Esophagus muscularis mucosa (tissue), 4 donors: ENCODE measurements around the gene SORCS2. TPM values are rescaled to one million over a fixed set of nuclear protein-coding genes. Genes with fewer than 3 reads are reported as not detected.

ENCODE experiments used
- DNase-seq: peaks from one replicate; pipeline ENCODE4 v3.0.0-alpha.2; 2017; ENCODE audit errors: extremely low spot score
- H3K27ac ChIP-seq, 4 donors: fragments of 200-600 bp; sonication (generic); replicated peaks in 1 of 4; 1 replicate in 3 of 4; 2 replicates in 1 of 4; pipeline ENCODE4 v1.5.1; 2016 to 2019; ENCODE audit warnings: mild to moderate bottlenecking in 1 of 4
- H3K27me3 ChIP-seq, 4 donors: fragments of 200-600 bp; sonication (generic); one replicate each; pipeline versions ENCODE4 v1.5.1 to v1.6.0; 2016 to 2019
- H3K36me3 ChIP-seq, 4 donors: fragments of 200-600 bp; sonication (generic); one replicate each; pipeline ENCODE4 v1.5.1; 2016 to 2019
- H3K4me1 ChIP-seq, 4 donors: fragments of 200-600 bp; sonication (generic); one replicate each; pipeline ENCODE4 v1.5.1; 2016 to 2019
- H3K4me3 ChIP-seq, 4 donors: fragments of 200-600 bp; sonication (generic); 1 replicate in 2 of 4; 2 replicates in 2 of 4; pipeline ENCODE4 v1.5.1; 2016 to 2019; ENCODE audit warnings: mild to moderate bottlenecking in 4 of 4, moderate library complexity in 1 of 4
- H3K9me3 ChIP-seq, 4 donors: fragments of 200-600 bp; sonication (generic); 1 replicate in 3 of 4; 2 replicates in 1 of 4; pipeline ENCODE4 v1.5.1; 2016 to 2019
- CTCF ChIP-seq, 3 experiments: fragments of 200-600 bp in 2 of 3; fragments of 450-650 bp in 1 of 3; sonication (generic) in 2 of 3; IDR thresholded peaks; one replicate each; pipeline ENCODE4 v1.5.1; 2017 to 2019; ENCODE audit warnings: antibody characterized with exemption in 3 of 3, mild to moderate bottlenecking in 2 of 3, moderate library complexity in 1 of 3
- EP300 ChIP-seq: sonication (generic); formaldehyde crosslinking; IDR thresholded peaks from one replicate; pipeline ENCODE4 v1.6.1; 2017; ENCODE audit warnings: antibody characterized with exemption
- POLR2A ChIP-seq: fragments of 450-650 bp; IDR thresholded peaks from one replicate; pipeline ENCODE4 v1.6.1; 2017; ENCODE audit warnings: antibody characterized with exemption, moderate library complexity, mild to moderate bottlenecking, low read depth
- POLR2AphosphoS5 ChIP-seq, 2 donors: sonication (generic); formaldehyde crosslinking; IDR thresholded peaks; one replicate each; pipeline ENCODE4 v1.6.1; 2017; ENCODE audit warnings: antibody characterized with exemption in 2 of 2
- WGBS: methylation state at CpG from one replicate; pipeline ENCODE4 v1.1.5; 2018; 5-methylcytosine and 5-hydroxymethylcytosine counted together
- intact Hi-C: fragments of 100-400 bp; cut with DNase I; formaldehyde crosslinking; loops from one replicate; pipeline ENCODE4 v1.15.1; 2023
- total RNA-seq, 4 donors: library from RNA; depleted of rRNA; stranded (reverse); fragments of >200 nt; gene quantifications; one replicate each; pipeline versions ENCODE4 v1.1.0 to v1.2.1, GENCODE V29; 2016

SORCS2 gene
- total RNA-seq, 4 donors from 2014 or later = 3.3 to 10.1 (median 4.3) TPM

GRCh38 chr4:7238300-7238960 is 46.1 kb downstream of the SORCS2 start:
- WGBS = 94% methylated on average over 11 of the region's 12 CpGs
- intact Hi-C loops = no loop called here
- peak overlapping the region in 2 of 4 donors; percentile 66 to 75 for H3K27ac ChIP-seq

DNA sequence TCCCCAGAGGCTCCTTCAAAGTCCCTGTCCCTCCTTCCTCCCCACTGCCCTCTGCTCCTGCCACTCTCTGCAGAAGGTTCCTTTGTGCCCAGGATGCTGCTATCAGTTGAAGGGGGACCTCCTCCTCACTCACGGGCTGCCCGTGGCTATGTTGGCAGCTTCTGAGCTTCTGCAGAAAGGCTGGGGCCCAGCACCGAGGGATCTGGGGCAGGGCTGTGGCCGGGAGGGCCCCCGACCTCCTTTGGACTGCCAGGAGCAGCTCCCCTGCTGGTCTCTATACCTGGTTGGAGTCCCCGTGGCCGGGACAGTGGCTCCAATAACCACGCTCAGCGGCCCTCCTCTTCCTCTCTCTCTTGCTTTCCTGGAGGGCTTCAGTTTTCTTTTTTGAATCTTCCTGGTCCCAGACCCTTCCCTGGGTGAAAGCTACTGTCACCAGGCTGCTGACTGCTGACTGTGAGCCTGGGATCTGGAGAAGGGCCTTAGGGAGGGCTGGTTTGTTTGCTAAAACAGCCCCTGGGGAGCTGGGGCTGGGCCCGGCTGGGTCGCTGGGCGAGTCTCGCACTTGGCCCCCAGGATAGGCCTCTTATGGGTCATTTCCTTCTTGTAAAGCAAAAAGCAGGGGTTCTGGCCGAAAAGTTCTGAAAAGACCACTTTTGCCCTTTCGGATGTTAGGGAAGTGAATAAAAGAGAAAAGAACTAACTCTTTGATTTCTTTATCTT is 46.9 kb downstream of the SORCS2 start:
- Histone ChIP-seq H3K4me3 (no peak overlapping the region), H3K9me3 (peaks cover 0 to 5% (median 0%) of the 10 kb centered on the region in 4 donors), H3K36me3 (no peaks in the 10 kb centered on the region), H3K27me3 (no peaks in the 10 kb centered on the region), H3K4me1 (peaks cover 9 to 41% (median 32%) of the 10 kb centered on the region in 4 donors), H3K27ac (no peak overlapping the region)
- no peak for DNase-seq
- intact Hi-C loops = no loop called here
- TF ChIP-seq CTCF (IDR thresholded peaks at IDR 0.05) (no peak), EP300 (no peak), POLR2A (no peak), POLR2AphosphoS5 (IDR thresholded peaks at IDR 0.05) (no peak)
- 89% methylated on average over 15 of the region's 15 CpGs for WGBS

More at GRCh38 chr4:7238300-7238960, 46.1 kb downstream of the SORCS2 start:
- no peak for DNase-seq
- TF ChIP-seq POLR2A (no peak), POLR2AphosphoS5 (IDR thresholded peaks at IDR 0.05) (no peak), CTCF (IDR thresholded peaks at IDR 0.05) (no peak), EP300 (no peak)
- H3K36me3 ChIP-seq = no peaks in the 10 kb centered on the region
- no peaks in the 10 kb centered on the region for H3K27me3 ChIP-seq
- H3K4me1 ChIP-seq = peaks cover 9 to 33% (median 28%) of the 10 kb centered on the region in 4 donors
- H3K4me3 ChIP-seq = no peak overlapping the region
- peaks cover 0 to 5% (median 0%) of the 10 kb centered on the region in 4 donors for H3K9me3 ChIP-seq

- Histone ChIP-seq H3K4me3 (no peak overlapping the region), H3K36me3 (no peaks in the 10 kb centered on the region), H3K9me3 (peaks cover 0 to 5% (median 0%) of the 10 kb centered on the region in 4 donors), H3K4me1 (peaks cover 9 to 47% (median 33%) of the 10 kb centered on the region in 4 donors), H3K27me3 (no peaks in the 10 kb centered on the region), H3K27ac (no peak overlapping the region)
- no peak for DNase-seq
- intact Hi-C loops = no loop called here
- 79% methylated on average over 12 of the region's 13 CpGs for WGBS
- no peak for TF ChIP-seq POLR2AphosphoS5 (IDR thresholded peaks at IDR 0.05)
- TF ChIP-seq POLR2A = no peak
- no peak for TF ChIP-seq CTCF (IDR thresholded peaks at IDR 0.05)
- TF ChIP-seq EP300 = no peak
Observed at GRCh38 chr4:7239844-7240243, 47.5 kb downstream of the SORCS2 start.

GRCh38 chr4:7240306-7240705 is 48.0 kb downstream of the SORCS2 start:
- no peak for TF ChIP-seq POLR2A
- no peak for TF ChIP-seq CTCF (IDR thresholded peaks at IDR 0.05)
- TF ChIP-seq POLR2AphosphoS5 (IDR thresholded peaks at IDR 0.05) = no peak
- no peak for TF ChIP-seq EP300
- peaks cover 9 to 45% (median 33%) of the 10 kb centered on the region in 4 donors for H3K4me1 ChIP-seq
- intact Hi-C loops = no loop called here
- no peak overlapping the region for H3K27ac ChIP-seq
- 81% methylated on average over 12 of the region's 12 CpGs for WGBS
- peaks cover 0 to 5% (median 0%) of the 10 kb centered on the region in 4 donors for H3K9me3 ChIP-seq
- no peaks in the 10 kb centered on the region for H3K27me3 ChIP-seq
- H3K4me3 ChIP-seq = no peak overlapping the region
- no peaks in the 10 kb centered on the region for H3K36me3 ChIP-seq
- no peak for DNase-seq
